Left ventricle myocardium inferior (tissue), 1 donor: ENCODE data around the gene TECR. TPM values are rescaled to one million over a fixed set of nuclear protein-coding genes. Genes with fewer than 3 reads are reported as not detected.

Experiments
- DNase-seq: peaks from one replicate; pipeline ENCODE4 v3.0.0-alpha.2; 2020
- H3K27ac ChIP-seq: fragments of 200-600 bp; replicated peaks from 2 replicates; pipeline ENCODE4 v1.8.0; 2021
- H3K27me3 ChIP-seq: fragments of 200-600 bp; 2 replicates; pipeline ENCODE4 v1.8.0; 2021; ENCODE audit warnings: low read depth
- H3K36me3 ChIP-seq: fragments of 200-600 bp; 2 replicates; pipeline ENCODE4 v1.8.0; 2021
- H3K4me1 ChIP-seq: fragments of 200-600 bp; 2 replicates; pipeline ENCODE4 v1.8.0; 2021
- H3K4me3 ChIP-seq: fragments of 200-600 bp; 2 replicates; pipeline ENCODE4 v1.8.0; 2021; ENCODE audit warnings: mild to moderate bottlenecking, moderate library complexity
- H3K9me3 ChIP-seq: fragments of 200-600 bp; replicated peaks from 2 replicates; pipeline ENCODE4 v1.8.0; 2021
- CTCF ChIP-seq: fragments of 200-600 bp; IDR thresholded peaks from 2 replicates; pipeline ENCODE4 v1.8.0; 2021; ENCODE audit warnings: antibody characterized with exemption, mild to moderate bottlenecking, borderline replicate concordance
- intact Hi-C: fragments of 100-400 bp; cut with micrococcal nuclease; formaldehyde crosslinking; loops from one replicate; pipeline ENCODE4 v1.11.0; 2022
- total RNA-seq: library from RNA; stranded (reverse); fragmentation: NEBNext Ultra II Directional; extraction: Animal tissue kit (Norgen Biotek cat#: 25700); gene quantifications from one replicate; pipeline ENCODE4 v1.2.1, GENCODE V29; 2021
- donor health status: DM: no; HTN: yes; CAD: no; lungs with severe emphysema.

Gene TECR
- total RNA-seq, 1 donor from 2014 or later, result 69.3 TPM

GRCh38 chr19:14526423-14526822, 3.0 kb upstream of the TECR start:
- Histone ChIP-seq H3K9me3 (no peaks in the 10 kb centered on the region), H3K4me1 (peaks cover 26% of the 10 kb centered on the region), H3K27me3 (no peaks in the 10 kb centered on the region), H3K4me3 (no peak overlapping the region), H3K27ac (no peak overlapping the region), H3K36me3 (no peaks in the 10 kb centered on the region)
- no peak for DNase-seq
- intact Hi-C loops, result no loop called here
- TF ChIP-seq CTCF, result no peak

GRCh38 chr19:14528419-14529253, 758 bp upstream of the TECR start:
- peak overlapping the region; percentile 29 for H3K27ac ChIP-seq
- TF ChIP-seq CTCF, result no peak
- intact Hi-C loops, result no loop called here
- no peaks in the 10 kb centered on the region for H3K27me3 ChIP-seq
- no peaks in the 10 kb centered on the region for H3K36me3 ChIP-seq
- no peak for DNase-seq
- H3K4me1 ChIP-seq, result peaks cover 47% of the 10 kb centered on the region
- no peaks in the 10 kb centered on the region for H3K9me3 ChIP-seq
- peak overlapping the region; percentile 82 for H3K4me3 ChIP-seq

- Histone ChIP-seq H3K4me3 (peak overlapping the region; percentile 82), H3K36me3 (no peaks in the 10 kb centered on the region), H3K27me3 (no peaks in the 10 kb centered on the region), H3K27ac (peak overlapping the region; percentile 95), H3K9me3 (no peaks in the 10 kb centered on the region), H3K4me1 (peaks cover 49% of the 10 kb centered on the region)
- no peak for DNase-seq
- no peak for TF ChIP-seq CTCF
- intact Hi-C loops, result no loop called here
Measured at GRCh38 chr19:14530005-14530348, 583 bp downstream of the TECR start.

- DNase-seq, result no peak
- intact Hi-C loops, result no loop called here
- peak overlapping the region; percentile 82 for H3K4me3 ChIP-seq
Measured at GRCh38 chr19:14530506-14530905, 1.1 kb downstream of the TECR start.

GRCh38 chr19:14533450-14533849, 4.1 kb downstream of the TECR start:
- Histone ChIP-seq H3K9me3 (no peaks in the 10 kb centered on the region), H3K27me3 (no peaks in the 10 kb centered on the region), H3K4me3 (no peak overlapping the region), H3K4me1 (peaks cover 65% of the 10 kb centered on the region), H3K36me3 (no peaks in the 10 kb centered on the region), H3K27ac (peak overlapping the region; percentile 62)
- intact Hi-C loops, result no loop called here
- TF ChIP-seq CTCF, result no peak
- DNase-seq, result no peak

More at GRCh38 chr19:14530506-14530905, 1.1 kb downstream of the TECR start:
- H3K4me1 ChIP-seq, result peaks cover 49% of the 10 kb centered on the region
- no peaks in the 10 kb centered on the region for H3K27me3 ChIP-seq
- no peak for TF ChIP-seq CTCF
- no peaks in the 10 kb centered on the region for H3K9me3 ChIP-seq
- no peaks in the 10 kb centered on the region for H3K36me3 ChIP-seq
- peak overlapping the region; percentile 95 for H3K27ac ChIP-seq
